Measurements from ENCODE around the gene GGACT. TPM values are rescaled to one million over a fixed set of nuclear protein-coding genes. Genes with fewer than 3 reads are reported as not detected.

Gene GGACT
- total RNA-seq, 2 experiments from 2014 or later: 2.4 to 2.9 TPM

DNA sequence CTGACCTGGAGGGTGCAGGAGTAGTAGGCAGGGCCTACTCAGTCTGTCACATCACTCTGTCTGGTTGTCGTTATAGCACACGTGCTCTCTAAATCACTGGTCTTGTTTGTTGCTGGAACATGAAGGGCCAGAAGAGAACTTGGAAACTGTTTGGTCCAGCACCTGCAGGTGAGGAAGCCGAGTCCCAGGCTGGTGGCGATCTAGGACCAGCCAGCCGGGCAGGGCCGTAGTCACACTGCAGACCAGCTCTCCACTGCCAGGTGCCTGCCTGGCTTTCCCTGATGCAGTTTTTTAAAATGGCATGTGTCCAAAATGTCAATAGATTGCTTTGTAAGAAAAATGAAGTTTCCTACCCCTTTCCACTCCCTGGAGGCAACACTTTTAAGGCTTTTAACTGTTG lies 53.7 kb downstream of the GGACT start:
- Mint-ChIP-seq H3K27ac (no peak overlapping the region), H3K36me3 (ENCODE audit: low read depth) (no peaks in the 10 kb centered on the region), H3K4me3 (no peak overlapping the region), H3K9me3 (no peaks in the 10 kb centered on the region), H3K4me1 (ENCODE audit: low read depth) (peaks cover 28% of the 10 kb centered on the region), H3K27me3 (no peaks in the 10 kb centered on the region)
- Histone ChIP-seq H3K36me3 (ENCODE audit: insufficient read depth, low read length) (peaks cover 2% of the 10 kb centered on the region), H3K9me3 (ENCODE audit: control insufficient read depth in 1 of 2, insufficient read depth in 1 of 2, low read length in 2 of 2) (peaks cover 0 to 15% of the 10 kb centered on the region in 2 experiments), H3K27ac (ENCODE audit: low read depth in 1 of 2, low read length in 2 of 2) (no peak overlapping the region), H3K4me3 (ENCODE audit: low read length) (no peak overlapping the region), H3K27me3 (ENCODE audit: control insufficient read depth in 1 of 2, insufficient read depth in 2 of 2, low read length in 2 of 2) (no peaks in the 10 kb centered on the region), H3K4me1 (ENCODE audit: insufficient read depth, low read length) (no peaks in the 10 kb centered on the region)
- ATAC-seq (ENCODE audit: poor library complexity) (no peak), DNase-seq (no peak)
- ChIA-PET CTCF (no interaction called here), POLR2A (no interaction called here)
- intact Hi-C loops (cut with DNase I, micrococcal nuclease): no loop called here
- TF ChIP-seq, protein P1, sequence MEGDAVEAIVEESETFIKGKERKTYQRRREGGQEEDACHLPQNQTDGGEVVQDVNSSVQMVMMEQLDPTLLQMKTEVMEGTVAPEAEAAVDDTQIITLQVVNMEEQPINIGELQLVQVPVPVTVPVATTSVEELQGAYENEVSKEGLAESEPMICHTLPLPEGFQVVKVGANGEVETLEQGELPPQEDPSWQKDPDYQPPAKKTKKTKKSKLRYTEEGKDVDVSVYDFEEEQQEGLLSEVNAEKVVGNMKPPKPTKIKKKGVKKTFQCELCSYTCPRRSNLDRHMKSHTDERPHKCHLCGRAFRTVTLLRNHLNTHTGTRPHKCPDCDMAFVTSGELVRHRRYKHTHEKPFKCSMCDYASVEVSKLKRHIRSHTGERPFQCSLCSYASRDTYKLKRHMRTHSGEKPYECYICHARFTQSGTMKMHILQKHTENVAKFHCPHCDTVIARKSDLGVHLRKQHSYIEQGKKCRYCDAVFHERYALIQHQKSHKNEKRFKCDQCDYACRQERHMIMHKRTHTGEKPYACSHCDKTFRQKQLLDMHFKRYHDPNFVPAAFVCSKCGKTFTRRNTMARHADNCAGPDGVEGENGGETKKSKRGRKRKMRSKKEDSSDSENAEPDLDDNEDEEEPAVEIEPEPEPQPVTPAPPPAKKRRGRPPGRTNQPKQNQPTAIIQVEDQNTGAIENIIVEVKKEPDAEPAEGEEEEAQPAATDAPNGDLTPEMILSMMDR (IDR thresholded peaks at IDR 0.05): no peak

DNA sequence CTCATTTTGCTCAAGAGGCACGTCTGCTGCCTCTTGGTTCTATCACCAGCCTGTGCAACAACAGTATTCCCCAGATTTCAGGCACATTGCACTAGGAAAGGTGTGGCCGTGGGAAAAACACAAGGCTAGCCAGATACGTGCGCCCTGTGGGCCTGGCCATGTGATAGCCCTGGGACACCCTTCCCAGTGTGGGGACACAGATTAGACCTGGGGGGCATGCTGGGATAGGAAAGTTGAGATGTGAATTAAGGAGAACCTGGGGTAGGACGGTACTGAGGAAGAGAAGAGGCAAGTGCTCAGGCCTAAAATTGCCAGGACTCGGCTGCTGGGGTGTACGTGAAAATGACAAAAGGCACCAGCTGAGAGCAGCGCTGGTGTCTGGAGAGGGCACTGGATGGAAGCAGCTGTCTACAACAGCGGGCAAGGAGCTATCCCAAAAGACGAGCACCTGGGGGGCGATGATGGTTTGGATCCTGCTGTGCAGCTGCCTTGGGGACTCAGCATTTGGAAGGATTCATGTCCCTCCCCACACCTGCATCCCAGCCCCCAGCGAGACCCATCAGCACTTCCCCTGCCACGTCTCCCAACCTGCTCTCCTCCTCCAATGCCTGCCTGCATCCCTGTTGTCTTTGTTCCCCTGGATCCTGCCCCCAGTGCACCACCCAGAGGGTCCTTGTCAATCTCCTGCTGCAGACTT lies 54.3 kb downstream of the GGACT start:
- ATAC-seq (ENCODE audit: poor library complexity): no peak
- intact Hi-C loops (cut with DNase I, micrococcal nuclease): no loop called here
- CTCF ChIA-PET: no interaction called here

DNA sequence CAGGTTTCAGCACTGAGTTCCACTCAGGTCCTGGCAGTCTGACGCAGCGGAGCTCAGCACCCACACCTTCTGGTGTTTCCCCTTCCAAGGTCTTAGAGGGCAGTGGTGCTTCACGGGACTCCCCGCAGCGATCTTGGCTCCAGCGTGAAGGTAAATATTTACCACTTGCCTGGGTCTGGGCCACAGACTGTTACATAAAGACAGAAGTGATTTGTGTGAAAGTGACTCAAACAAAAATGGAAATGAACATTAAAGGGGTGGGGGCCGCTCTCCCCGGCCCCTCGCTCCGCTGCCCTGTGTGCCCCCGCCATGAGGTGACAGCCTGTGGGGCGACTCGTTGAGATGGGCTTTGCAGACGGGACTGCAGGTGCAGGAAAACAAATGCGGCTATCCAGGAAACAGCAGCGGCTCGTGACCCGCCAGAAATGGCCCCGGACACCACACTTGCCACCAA lies 55.0 kb downstream of the GGACT start:
- TF ChIP-seq, protein P1 (IDR thresholded peaks at IDR 0.05): no peak
- Histone ChIP-seq H3K4me1 (ENCODE audit: insufficient read depth, low read length) (no peaks in the 10 kb centered on the region), H3K4me3 (ENCODE audit: low read length) (no peak overlapping the region), H3K27me3 (ENCODE audit: control insufficient read depth in 1 of 2, insufficient read depth in 2 of 2, low read length in 2 of 2) (no peaks in the 10 kb centered on the region), H3K27ac (ENCODE audit: low read depth in 1 of 2, low read length in 2 of 2) (no peak overlapping the region), H3K36me3 (ENCODE audit: insufficient read depth, low read length) (peaks cover 2% of the 10 kb centered on the region), H3K9me3 (ENCODE audit: control insufficient read depth in 1 of 2, insufficient read depth in 1 of 2, low read length in 2 of 2) (peaks cover 0 to 15% of the 10 kb centered on the region in 2 experiments)
- ATAC-seq (ENCODE audit: poor library complexity): no peak
- ChIA-PET CTCF (no interaction called here), POLR2A (no interaction called here)
- peaks cover 18% of the 10 kb centered on the region for H3K4me1 Mint-ChIP-seq (ENCODE audit: low read depth)
- intact Hi-C loops (cut with DNase I, micrococcal nuclease): no loop called here
- no peak for DNase-seq
- H3K4me3 Mint-ChIP-seq: no peak overlapping the region
- no peak overlapping the region for H3K27ac Mint-ChIP-seq
- no peaks in the 10 kb centered on the region for H3K27me3 Mint-ChIP-seq
- H3K36me3 Mint-ChIP-seq (ENCODE audit: low read depth): peaks cover 9% of the 10 kb centered on the region
- H3K9me3 Mint-ChIP-seq: no peaks in the 10 kb centered on the region

More for the DNA sequence above, 54.3 kb downstream of the GGACT start:
- POLR2A ChIA-PET: no interaction called here
- TF ChIP-seq, protein P1 (IDR thresholded peaks at IDR 0.05): no peak
- peaks cover 2% of the 10 kb centered on the region for H3K36me3 ChIP-seq (ENCODE audit: insufficient read depth, low read length)
- H3K27me3 Mint-ChIP-seq: no peaks in the 10 kb centered on the region
- peaks cover 3% of the 10 kb centered on the region for H3K36me3 Mint-ChIP-seq (ENCODE audit: low read depth)
- H3K4me1 ChIP-seq (ENCODE audit: insufficient read depth, low read length): no peaks in the 10 kb centered on the region
- no peak overlapping the region for H3K4me3 Mint-ChIP-seq
- DNase-seq: no peak
- H3K4me3 ChIP-seq (ENCODE audit: low read length): no peak overlapping the region
- H3K27ac Mint-ChIP-seq: no peak overlapping the region
- no peak overlapping the region for H3K27ac ChIP-seq (ENCODE audit: low read depth in 1 of 2, low read length in 2 of 2)
- no peaks in the 10 kb centered on the region for H3K27me3 ChIP-seq (ENCODE audit: control insufficient read depth in 1 of 2, insufficient read depth in 2 of 2, low read length in 2 of 2)
- H3K9me3 ChIP-seq (ENCODE audit: control insufficient read depth in 1 of 2, insufficient read depth in 1 of 2, low read length in 2 of 2): peaks cover 0 to 15% of the 10 kb centered on the region in 2 experiments
- H3K9me3 Mint-ChIP-seq: no peaks in the 10 kb centered on the region
- peaks cover 25% of the 10 kb centered on the region for H3K4me1 Mint-ChIP-seq (ENCODE audit: low read depth)

All from CD4-positive, alpha-beta T cell (primary cell).